NCI-H187 (cell line): ENCODE measurements around the gene ARMC9.

ENCODE experiments used
- DNase-seq, 2 experiments: peaks; one replicate each; lab custom pipeline; 2025; lab: John Stamatoyannopoulos, UW

The ARMC9 gene

GRCh38 chr2:231421051-231421580 is 222.7 kb downstream of the ARMC9 start:
- no peak for DNase-seq

GRCh38 chr2:231422056-231422455 is 223.6 kb downstream of the ARMC9 start:
- DNase-seq: no peak

- DNase-seq: no peak
Observed at GRCh38 chr2:231423176-231423575, 224.7 kb downstream of the ARMC9 start.
